Neural progenitor cell (in vitro differentiated cells): ENCODE measurements around the gene TCEA3. TPM values are rescaled to one million over a fixed set of nuclear protein-coding genes. Genes with fewer than 3 reads are reported as not detected.

Experiments used
- DNase-seq: peaks from one replicate; pipeline ENCODE4 v3.0.0-alpha.2; 2016; ENCODE audit warnings: low spot score
- H2AFZ ChIP-seq: fragments of 200-600 bp; sonication (generic); replicated peaks from 2 replicates; pipeline ENCODE4 v1.6.1; 2016; ENCODE audit warnings: antibody characterized with exemption
- H3F3A ChIP-seq: fragments of 200-600 bp; sonication (generic); 2 replicates; pipeline ENCODE4 v1.6.1; 2016; ENCODE audit warnings: antibody characterized with exemption, low read depth
- H3K27ac ChIP-seq: fragments of 200-600 bp; sonication (generic); 2 replicates; pipeline ENCODE4 v1.5.1; 2016; ENCODE audit warnings: mild to moderate bottlenecking
- H3K27me3 ChIP-seq: fragments of 200-600 bp; sonication (generic); 2 replicates; pipeline ENCODE4 v1.6.1; 2016; ENCODE audit warnings: mild to moderate bottlenecking, moderate library complexity
- H3K36me3 ChIP-seq: fragments of 200-600 bp; sonication (generic); 2 replicates; pipeline ENCODE4 v1.5.1; 2016
- H3K4me1 ChIP-seq: fragments of 200-600 bp; sonication (generic); 2 replicates; pipeline ENCODE4 v1.6.1; 2016; ENCODE audit warnings: mixed run types
- H3K4me2 ChIP-seq: fragments of 200-600 bp; sonication (generic); 2 replicates; pipeline ENCODE4 v1.6.1; 2016
- H3K4me3 ChIP-seq: fragments of 200-600 bp; sonication (generic); 2 replicates; pipeline ENCODE4 v1.5.1; 2016
- H3K79me2 ChIP-seq: fragments of 200-600 bp; sonication (generic); 2 replicates; pipeline ENCODE4 v1.6.1; 2016; ENCODE audit warnings: low read depth
- H3K9ac ChIP-seq: fragments of 200-600 bp; sonication (generic); 2 replicates; pipeline ENCODE4 v1.6.1; 2016
- H3K9me3 ChIP-seq: fragments of 200-600 bp; sonication (generic); 2 replicates; pipeline ENCODE4 v1.5.1; 2016; ENCODE audit warnings: low read depth
- H4K20me1 ChIP-seq: fragments of 200-600 bp; sonication (generic); 2 replicates; pipeline ENCODE4 v1.6.1; 2016; ENCODE audit warnings: low read depth
- H3K27ac Mint-ChIP-seq: 3 replicates; pipeline ENCODE4 v1.8.0; 2021; ENCODE audit warnings: mixed read lengths
- H3K27me3 Mint-ChIP-seq: 2 replicates; pipeline ENCODE4 v1.8.0; 2022; ENCODE audit warnings: low read depth, mild to moderate bottlenecking, inconsistent platforms, moderate library complexity, mixed read lengths; ENCODE audit not compliant: insufficient read depth
- H3K36me3 Mint-ChIP-seq: 3 replicates; pipeline ENCODE4 v1.8.0; 2021; ENCODE audit warnings: mixed read lengths
- H3K4me1 Mint-ChIP-seq: 3 replicates; pipeline ENCODE4 v1.8.0; 2021; ENCODE audit warnings: mixed read lengths
- H3K4me3 Mint-ChIP-seq: 3 replicates; pipeline ENCODE4 v1.8.0; 2021; ENCODE audit warnings: mild to moderate bottlenecking, moderate library complexity, mixed read lengths
- H3K9me3 Mint-ChIP-seq: 3 replicates; pipeline ENCODE4 v1.8.0; 2020; ENCODE audit warnings: mixed read lengths
- CTCF ChIP-seq: fragments of 200-600 bp; sonication (generic); IDR thresholded peaks from 2 replicates; pipeline ENCODE4 v1.5.1; 2017; ENCODE audit warnings: antibody characterized with exemption, mild to moderate bottlenecking
- EZH2 ChIP-seq: fragments of 200-600 bp; sonication (generic); IDR thresholded peaks from 2 replicates; pipeline ENCODE4 v1.6.1; 2017; ENCODE audit warnings: antibody characterized with exemption, mild to moderate bottlenecking, moderate library complexity
- EZH2phosphoT487 ChIP-seq: fragments of 200-600 bp; sonication (generic); IDR thresholded peaks from 2 replicates; pipeline ENCODE4 v1.6.1; 2017; ENCODE audit warnings: antibody characterized with exemption
- total RNA-seq: library from RNA; depleted of rRNA; stranded (reverse); fragments of >200 nt; gene quantifications from 2 replicates; pipeline ENCODE4 v1.2.3, GENCODE V29; 2015; ENCODE audit warnings: low replicate concordance

The TCEA3 gene
- total RNA-seq, 1 donor from 2014 or later = 0.54 TPM

GRCh38 chr1:23417570-23417969, 7.0 kb downstream of the TCEA3 start:
- no peaks in the 10 kb centered on the region for H3K36me3 ChIP-seq
- Mint-ChIP-seq H3K4me1 (peaks cover 15% of the 10 kb centered on the region), H3K36me3 (no peaks in the 10 kb centered on the region), H3K4me3 (no peak overlapping the region), H3K27me3 (peaks cover 12% of the 10 kb centered on the region), H3K27ac (no peak overlapping the region), H3K9me3 (no peaks in the 10 kb centered on the region)
- peaks cover 14% of the 10 kb centered on the region for H3K4me1 ChIP-seq
- TF ChIP-seq EZH2 = no peak
- H3K4me3 ChIP-seq = no peak overlapping the region
- no peak overlapping the region for H2AFZ ChIP-seq
- no peaks in the 10 kb centered on the region for H3K79me2 ChIP-seq
- peaks cover 99% of the 10 kb centered on the region for H3K27me3 ChIP-seq
- no peak overlapping the region for H3K9ac ChIP-seq
- no peak overlapping the region for H3K4me2 ChIP-seq
- H4K20me1 ChIP-seq = peaks cover 7% of the 10 kb centered on the region
- H3K27ac ChIP-seq = no peak overlapping the region
- peaks cover 10% of the 10 kb centered on the region for H3F3A ChIP-seq
- DNase-seq = no peak
- no peaks in the 10 kb centered on the region for H3K9me3 ChIP-seq

GRCh38 chr1:23416964-23417363, 7.6 kb downstream of the TCEA3 start:
- H3K9me3 ChIP-seq = no peaks in the 10 kb centered on the region
- H3K4me3 Mint-ChIP-seq = no peak overlapping the region
- H3K79me2 ChIP-seq = no peaks in the 10 kb centered on the region
- no peaks in the 10 kb centered on the region for H3K9me3 Mint-ChIP-seq
- H3K4me1 ChIP-seq = peaks cover 14% of the 10 kb centered on the region
- H2AFZ ChIP-seq = no peak overlapping the region
- H3F3A ChIP-seq = peaks cover 10% of the 10 kb centered on the region
- H3K27ac Mint-ChIP-seq = no peak overlapping the region
- H3K4me1 Mint-ChIP-seq = peaks cover 15% of the 10 kb centered on the region
- H4K20me1 ChIP-seq = peaks cover 7% of the 10 kb centered on the region
- no peaks in the 10 kb centered on the region for H3K36me3 ChIP-seq
- no peak overlapping the region for H3K9ac ChIP-seq
- H3K27ac ChIP-seq = no peak overlapping the region
- no peak overlapping the region for H3K4me2 ChIP-seq
- H3K27me3 Mint-ChIP-seq = peaks cover 12% of the 10 kb centered on the region
- H3K36me3 Mint-ChIP-seq = no peaks in the 10 kb centered on the region
- H3K4me3 ChIP-seq = no peak overlapping the region
- DNase-seq = no peak
- peaks cover 99% of the 10 kb centered on the region for H3K27me3 ChIP-seq
- TF ChIP-seq CTCF (no peak), EZH2phosphoT487 (no peak), EZH2 (no peak)

GRCh38 chr1:23408797-23409290, 15.7 kb downstream of the TCEA3 start:
- Mint-ChIP-seq H3K9me3 (no peaks in the 10 kb centered on the region), H3K4me3 (no peak overlapping the region), H3K27me3 (no peaks in the 10 kb centered on the region), H3K36me3 (no peaks in the 10 kb centered on the region), H3K27ac (no peak overlapping the region), H3K4me1 (peaks cover 11% of the 10 kb centered on the region)
- H2AFZ ChIP-seq = no peak overlapping the region
- no peak overlapping the region for H3K27ac ChIP-seq
- H3K27me3 ChIP-seq = peaks cover 98% of the 10 kb centered on the region
- no peak for TF ChIP-seq CTCF
- H3K4me3 ChIP-seq = no peak overlapping the region
- no peaks in the 10 kb centered on the region for H3F3A ChIP-seq
- no peak overlapping the region for H3K9ac ChIP-seq
- H3K4me1 ChIP-seq = no peaks in the 10 kb centered on the region
- no peak overlapping the region for H3K4me2 ChIP-seq
- no peaks in the 10 kb centered on the region for H3K9me3 ChIP-seq
- no peaks in the 10 kb centered on the region for H4K20me1 ChIP-seq
- DNase-seq = no peak
- no peaks in the 10 kb centered on the region for H3K36me3 ChIP-seq
- no peaks in the 10 kb centered on the region for H3K79me2 ChIP-seq

- H3K27ac Mint-ChIP-seq = no peak overlapping the region
- no peak overlapping the region for H3K4me2 ChIP-seq
- H3K4me3 ChIP-seq = no peak overlapping the region
- H3K9me3 ChIP-seq = no peaks in the 10 kb centered on the region
- no peaks in the 10 kb centered on the region for H3K36me3 Mint-ChIP-seq
- no peak overlapping the region for H2AFZ ChIP-seq
- no peaks in the 10 kb centered on the region for H3K36me3 ChIP-seq
- no peak overlapping the region for H3K27ac ChIP-seq
- no peaks in the 10 kb centered on the region for H3K79me2 ChIP-seq
- H4K20me1 ChIP-seq = no peaks in the 10 kb centered on the region
- H3K27me3 Mint-ChIP-seq = no peaks in the 10 kb centered on the region
- no peak overlapping the region for H3K4me3 Mint-ChIP-seq
- H3F3A ChIP-seq = no peaks in the 10 kb centered on the region
- peaks cover 98% of the 10 kb centered on the region for H3K27me3 ChIP-seq
- TF ChIP-seq EZH2 (no peak), CTCF (no peak)
- peaks cover 23% of the 10 kb centered on the region for H3K4me1 Mint-ChIP-seq
- H3K9me3 Mint-ChIP-seq = no peaks in the 10 kb centered on the region
- DNase-seq = no peak
- no peak overlapping the region for H3K9ac ChIP-seq
- no peaks in the 10 kb centered on the region for H3K4me1 ChIP-seq
Observed at GRCh38 chr1:23407016-23407630, 17.4 kb downstream of the TCEA3 start.
